Measurements from ENCODE around the gene DISP3.

DISP3 gene

GRCh38 chr1:11526071-11526895 lies 47.3 kb downstream of the DISP3 start:
- H3K4me2 ChIP-seq (ENCODE audit: insufficient read depth, low read length) = no peak overlapping the region
- TF ChIP-seq EZH2 (IDR thresholded peaks at IDR 0.05; ENCODE audit: borderline replicate concordance, low read depth, low read length, severe bottlenecking) (no peak), CTCF (IDR thresholded peaks at IDR 0.05; ENCODE audit: borderline replicate concordance, extremely low read depth, low read length, poor library complexity, severe bottlenecking) (no peak)
- DNase-seq = no peak

GRCh38 chr1:11527541-11528452 lies 48.8 kb downstream of the DISP3 start:
- no peak overlapping the region for H3K27ac ChIP-seq (ENCODE audit: low read length)
- no peaks in the 10 kb centered on the region for H3K9me3 ChIP-seq (ENCODE audit: insufficient read depth, low read length, severe bottlenecking)
- H4K20me1 ChIP-seq (ENCODE audit: insufficient read depth, low read length) = peaks cover 7% of the 10 kb centered on the region; the same call in 1 of the 2 replicates
- ATAC-seq (ENCODE audit: insufficient read depth, low read depth) = no peak
- H3K36me3 ChIP-seq (ENCODE audit: insufficient read depth, low read length) = no peaks in the 10 kb centered on the region
- no peak overlapping the region for H3K4me3 ChIP-seq (ENCODE audit: low read depth in 1 of 2, low read length in 2 of 2)
- DNase-seq = no peak
- no peak overlapping the region for H3K9ac ChIP-seq (ENCODE audit: low read depth, low read length)
- no peaks in the 10 kb centered on the region for H3K79me2 ChIP-seq (ENCODE audit: insufficient read depth, low read length)
- TF ChIP-seq CTCF (IDR thresholded peaks at IDR 0.05; ENCODE audit: borderline replicate concordance, extremely low read depth, low read length, poor library complexity, severe bottlenecking) (no peak), EZH2 (IDR thresholded peaks at IDR 0.05; ENCODE audit: borderline replicate concordance, low read depth, low read length, severe bottlenecking) (no peak)
- H3K4me2 ChIP-seq (ENCODE audit: insufficient read depth, low read length) = no peak overlapping the region
- H3K4me1 ChIP-seq (ENCODE audit: insufficient read depth, low read length) = no peaks in the 10 kb centered on the region
- H2AFZ ChIP-seq (ENCODE audit: low read depth, low read length) = no peak overlapping the region
- no peaks in the 10 kb centered on the region for H3K27me3 ChIP-seq (ENCODE audit: insufficient read depth, low read length, poor library complexity)

More at GRCh38 chr1:11526071-11526895, 47.3 kb downstream of the DISP3 start:
- no peak overlapping the region for H3K4me3 ChIP-seq (ENCODE audit: low read depth in 1 of 2, low read length in 2 of 2)
- no peaks in the 10 kb centered on the region for H3K27me3 ChIP-seq (ENCODE audit: insufficient read depth, low read length, poor library complexity)
- H3K9me3 ChIP-seq (ENCODE audit: insufficient read depth, low read length, severe bottlenecking) = no peaks in the 10 kb centered on the region
- H3K4me1 ChIP-seq (ENCODE audit: insufficient read depth, low read length) = no peaks in the 10 kb centered on the region
- H3K79me2 ChIP-seq (ENCODE audit: insufficient read depth, low read length) = no peaks in the 10 kb centered on the region
- no peak for ATAC-seq (ENCODE audit: insufficient read depth, low read depth)
- no peaks in the 10 kb centered on the region for H3K36me3 ChIP-seq (ENCODE audit: insufficient read depth, low read length)
- no peak overlapping the region for H2AFZ ChIP-seq (ENCODE audit: low read depth, low read length)
- peaks cover 7% of the 10 kb centered on the region; the same call in 1 of the 2 replicates for H4K20me1 ChIP-seq (ENCODE audit: insufficient read depth, low read length)
- no peak overlapping the region for H3K9ac ChIP-seq (ENCODE audit: low read depth, low read length)
- H3K27ac ChIP-seq (ENCODE audit: low read length) = no peak overlapping the region

- Histone ChIP-seq H3K4me1 (ENCODE audit: insufficient read depth, low read length) (no peaks in the 10 kb centered on the region), H3K27ac (ENCODE audit: low read length) (no peak overlapping the region), H3K4me2 (ENCODE audit: insufficient read depth, low read length) (no peak overlapping the region), H3K27me3 (ENCODE audit: insufficient read depth, low read length, poor library complexity) (no peaks in the 10 kb centered on the region), H3K4me3 (ENCODE audit: low read depth in 1 of 2, low read length in 2 of 2) (no peak overlapping the region), H4K20me1 (ENCODE audit: insufficient read depth, low read length) (peaks cover 7% of the 10 kb centered on the region; the same call in 1 of the 2 replicates), H3K36me3 (ENCODE audit: insufficient read depth, low read length) (no peaks in the 10 kb centered on the region), H3K9me3 (ENCODE audit: insufficient read depth, low read length, severe bottlenecking) (no peaks in the 10 kb centered on the region), H3K9ac (ENCODE audit: low read depth, low read length) (no peak overlapping the region), H2AFZ (ENCODE audit: low read depth, low read length) (no peak overlapping the region), H3K79me2 (ENCODE audit: insufficient read depth, low read length) (no peaks in the 10 kb centered on the region)
- no peak for TF ChIP-seq EZH2 (IDR thresholded peaks at IDR 0.05; ENCODE audit: borderline replicate concordance, low read depth, low read length, severe bottlenecking)
- TF ChIP-seq CTCF (IDR thresholded peaks at IDR 0.05; ENCODE audit: borderline replicate concordance, extremely low read depth, low read length, poor library complexity, severe bottlenecking) = no peak
- DNase-seq = no peak
- no peak for ATAC-seq (ENCODE audit: insufficient read depth, low read depth)
Observed at GRCh38 chr1:11528611-11529261, 49.8 kb downstream of the DISP3 start.

All from DND-41 (cell line).